ENCODE results near the gene TRIB2.

The TRIB2 gene

GRCh38 chr2:12773586-12774394, 57.1 kb downstream of the TRIB2 start:
- no peak for DNase-seq

- no peak for DNase-seq
Observed at GRCh38 chr2:12774395-12774727, 57.6 kb downstream of the TRIB2 start.

GRCh38 chr2:12776521-12776961, 59.8 kb downstream of the TRIB2 start:
- DNase-seq: no peak

GRCh38 chr2:12778369-12778768, 61.6 kb downstream of the TRIB2 start:
- no peak for DNase-seq

- DNase-seq: no peak
Observed at GRCh38 chr2:12778811-12779579, 62.3 kb downstream of the TRIB2 start.

GRCh38 chr2:12781329-12781728, 64.6 kb downstream of the TRIB2 start:
- no peak for DNase-seq

GRCh38 chr2:12787891-12788801, 71.4 kb downstream of the TRIB2 start:
- no peak for DNase-seq

- DNase-seq: no peak
Observed at GRCh38 chr2:12791906-12792305, 75.2 kb downstream of the TRIB2 start.
